ENCODE measurements around the gene PREX1. TPM values are rescaled to one million over a fixed set of nuclear protein-coding genes. Genes with fewer than 3 reads are reported as not detected.
"Not testable (repeated sequence)": the region's sequence is repeated elsewhere in the genome, so short reads cannot be mapped to it uniquely, and the experiment has no call there.

PREX1 gene
- total RNA-seq, 1 donor from 2014 or later = 66.0 TPM

DNA sequence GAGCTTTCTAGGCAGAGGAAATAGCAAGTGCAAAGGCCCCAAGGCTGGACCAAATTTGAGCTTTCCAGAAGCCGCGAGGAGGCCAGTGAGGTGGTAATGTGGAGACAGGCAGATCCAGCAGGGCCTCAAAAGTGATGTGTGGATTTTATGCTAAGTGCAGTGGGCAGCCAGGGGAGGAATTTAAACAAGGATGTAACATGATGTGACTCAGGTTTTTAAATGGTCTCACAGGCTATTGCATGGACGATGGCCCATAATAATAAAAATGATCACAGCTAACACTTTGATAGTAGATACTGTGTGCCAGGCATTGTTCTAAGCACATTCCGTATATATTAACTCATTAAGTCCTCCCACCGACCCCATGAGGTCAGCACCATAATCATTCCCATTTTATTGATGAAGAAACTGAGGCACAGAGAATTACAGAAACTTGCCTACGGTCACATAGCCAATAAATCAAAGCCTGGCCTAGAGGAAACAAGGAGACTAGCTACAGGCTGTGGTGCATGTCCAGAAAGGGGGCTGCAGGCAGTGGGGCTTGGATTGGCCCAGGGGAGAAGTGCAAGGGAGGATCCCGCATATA is 18.0 kb upstream of the PREX1 start:
- H3K4me1 ChIP-seq = no peaks in the 10 kb centered on the region
- H3K4me3 ChIP-seq = no peak overlapping the region
- no peaks in the 10 kb centered on the region for H3K36me3 ChIP-seq
- H3K27ac ChIP-seq = no peak overlapping the region
- H3K9me3 ChIP-seq = no peaks in the 10 kb centered on the region
- intact Hi-C loops (cut with DNase I) = no loop called here
- ATAC-seq (no peak), DNase-seq (no peak)
- H3K27me3 ChIP-seq = no peaks in the 10 kb centered on the region
- TF ChIP-seq, protein P1, sequence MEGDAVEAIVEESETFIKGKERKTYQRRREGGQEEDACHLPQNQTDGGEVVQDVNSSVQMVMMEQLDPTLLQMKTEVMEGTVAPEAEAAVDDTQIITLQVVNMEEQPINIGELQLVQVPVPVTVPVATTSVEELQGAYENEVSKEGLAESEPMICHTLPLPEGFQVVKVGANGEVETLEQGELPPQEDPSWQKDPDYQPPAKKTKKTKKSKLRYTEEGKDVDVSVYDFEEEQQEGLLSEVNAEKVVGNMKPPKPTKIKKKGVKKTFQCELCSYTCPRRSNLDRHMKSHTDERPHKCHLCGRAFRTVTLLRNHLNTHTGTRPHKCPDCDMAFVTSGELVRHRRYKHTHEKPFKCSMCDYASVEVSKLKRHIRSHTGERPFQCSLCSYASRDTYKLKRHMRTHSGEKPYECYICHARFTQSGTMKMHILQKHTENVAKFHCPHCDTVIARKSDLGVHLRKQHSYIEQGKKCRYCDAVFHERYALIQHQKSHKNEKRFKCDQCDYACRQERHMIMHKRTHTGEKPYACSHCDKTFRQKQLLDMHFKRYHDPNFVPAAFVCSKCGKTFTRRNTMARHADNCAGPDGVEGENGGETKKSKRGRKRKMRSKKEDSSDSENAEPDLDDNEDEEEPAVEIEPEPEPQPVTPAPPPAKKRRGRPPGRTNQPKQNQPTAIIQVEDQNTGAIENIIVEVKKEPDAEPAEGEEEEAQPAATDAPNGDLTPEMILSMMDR (IDR thresholded peaks at IDR 0.05) = no peak

DNA sequence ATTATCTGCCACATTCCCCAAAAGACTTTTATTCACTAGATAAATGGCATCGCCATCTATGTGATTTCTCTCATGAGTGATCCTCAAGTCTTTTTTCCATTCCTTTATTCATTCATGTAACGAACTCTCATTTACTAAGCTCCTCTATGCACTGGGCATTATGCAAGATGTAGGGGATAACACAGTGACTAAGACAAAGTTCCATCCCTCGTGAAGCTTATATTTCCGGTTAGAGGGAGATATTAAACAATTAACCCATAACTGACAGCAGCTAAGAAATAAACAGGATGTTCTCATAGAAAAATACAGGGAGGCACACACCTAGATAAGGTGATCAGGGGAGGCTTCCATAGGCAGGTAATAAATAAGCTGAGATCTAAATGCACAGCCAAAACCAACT is 17.2 kb upstream of the PREX1 start:
- intact Hi-C loops (cut with DNase I) = no loop called here
- Histone ChIP-seq H3K27ac (no peak overlapping the region), H3K9me3 (no peaks in the 10 kb centered on the region), H3K4me1 (no peaks in the 10 kb centered on the region), H3K4me3 (no peak overlapping the region), H3K36me3 (no peaks in the 10 kb centered on the region), H3K27me3 (no peaks in the 10 kb centered on the region)
- TF ChIP-seq, protein P1 (IDR thresholded peaks at IDR 0.05) = no peak
- DNase-seq (no peak), ATAC-seq (no peak)

DNA sequence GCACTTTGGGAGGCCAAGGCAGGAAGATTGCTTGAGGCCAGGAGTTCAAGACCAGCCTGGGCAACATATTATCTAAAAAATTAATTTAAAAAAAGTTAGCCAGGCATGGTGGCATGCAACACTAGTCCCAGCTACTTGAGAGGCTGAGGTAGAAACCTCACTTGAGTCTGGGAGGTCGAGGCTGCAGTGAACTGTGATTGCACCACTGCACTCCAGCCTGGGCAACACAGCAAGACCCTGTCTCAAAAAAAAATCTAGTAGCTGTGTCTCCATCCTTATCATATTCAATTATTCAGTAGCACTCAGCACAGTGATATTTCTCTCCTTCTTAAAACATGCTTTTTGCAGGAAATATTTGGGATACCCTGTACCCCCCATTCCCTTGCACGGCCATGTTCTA is 16.1 kb upstream of the PREX1 start:
- H3K27me3 ChIP-seq; H3K4me1 ChIP-seq; H3K27ac ChIP-seq; H3K36me3 ChIP-seq; DNase-seq; H3K9me3 ChIP-seq; ATAC-seq; H3K4me3 ChIP-seq; intact Hi-C loops (cut with DNase I): not testable (repeated sequence)

DNA sequence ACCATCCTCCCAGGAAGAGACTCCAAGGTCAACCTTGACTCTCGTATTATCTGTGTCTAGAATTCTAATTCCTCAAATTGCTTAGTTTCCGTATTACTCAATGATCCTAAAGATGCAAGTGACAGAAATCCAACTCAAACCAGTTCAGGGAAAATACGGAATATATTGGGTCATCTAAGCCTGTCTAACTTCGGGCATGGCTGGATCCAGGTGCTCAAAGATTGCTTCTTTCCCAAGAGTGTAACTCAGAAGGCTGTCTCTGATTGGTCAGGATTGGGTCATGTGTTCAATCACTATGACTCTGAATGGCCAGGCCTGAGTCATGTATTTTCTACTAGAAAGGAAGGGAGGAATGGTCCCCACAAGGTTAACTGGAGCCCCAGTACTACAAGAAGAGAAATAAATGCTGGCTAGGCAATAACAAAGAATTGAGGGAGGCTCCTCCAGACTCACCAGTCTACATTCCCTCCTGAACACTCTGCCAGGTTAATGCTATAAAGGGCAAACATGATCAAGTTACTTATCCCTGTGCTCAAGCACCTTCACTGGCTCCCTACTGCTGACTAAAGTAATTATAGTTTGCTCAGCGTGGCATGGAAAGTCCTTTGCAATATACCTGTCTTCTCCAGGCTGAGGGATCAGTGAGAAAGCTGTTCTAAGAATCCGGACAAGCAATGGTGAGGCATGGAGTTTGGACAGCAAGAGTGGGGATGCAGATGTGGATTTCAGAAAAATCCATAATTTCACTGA is 15.4 kb upstream of the PREX1 start:
- no peaks in the 10 kb centered on the region for H3K9me3 ChIP-seq
- no peaks in the 10 kb centered on the region for H3K4me1 ChIP-seq
- H3K4me3 ChIP-seq = no peak overlapping the region
- H3K27ac ChIP-seq = no peak overlapping the region
- H3K27me3 ChIP-seq = no peaks in the 10 kb centered on the region
- DNase-seq (no peak), ATAC-seq (no peak)
- TF ChIP-seq, protein P1 (IDR thresholded peaks at IDR 0.05) = no peak
- H3K36me3 ChIP-seq = no peaks in the 10 kb centered on the region
- intact Hi-C loops (cut with DNase I) = no loop called here

DNA sequence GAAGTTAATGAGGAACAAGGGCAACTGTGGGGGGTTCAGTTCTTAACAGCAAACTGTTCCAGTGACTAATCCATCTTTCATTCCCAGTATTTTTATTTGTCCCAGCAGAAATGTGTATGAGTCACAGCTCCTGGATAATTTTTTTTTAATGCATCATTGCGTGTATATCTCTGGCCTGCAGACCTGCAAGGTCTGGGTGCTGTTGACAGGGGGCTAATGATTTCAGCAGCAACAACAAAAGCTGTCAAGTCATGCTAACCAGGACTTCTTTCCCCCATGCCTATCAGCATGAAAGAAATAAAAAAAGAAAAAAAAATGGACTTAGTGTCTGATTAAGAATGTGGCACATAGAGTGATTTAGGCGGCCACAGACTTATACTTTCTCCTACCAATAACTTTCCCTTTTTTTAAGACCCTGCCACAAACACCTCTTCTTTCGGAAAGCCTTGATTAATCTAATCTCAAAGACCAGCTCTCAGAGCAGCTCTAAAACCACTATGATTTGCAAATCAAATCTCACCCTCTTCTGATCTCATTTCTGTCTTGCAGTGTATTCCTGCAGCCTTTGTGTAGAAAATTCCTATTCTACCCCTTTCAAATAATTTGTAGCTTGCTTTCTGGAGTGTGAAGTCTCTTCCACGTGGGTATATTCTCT is 14.2 kb upstream of the PREX1 start:
- Histone ChIP-seq H3K27ac (no peak overlapping the region), H3K9me3 (no peaks in the 10 kb centered on the region), H3K4me3 (no peak overlapping the region), H3K27me3 (no peaks in the 10 kb centered on the region), H3K4me1 (no peaks in the 10 kb centered on the region), H3K36me3 (no peaks in the 10 kb centered on the region)
- intact Hi-C loops (cut with DNase I) = no loop called here
- TF ChIP-seq, protein P1 (IDR thresholded peaks at IDR 0.05) = no peak
- ATAC-seq (no peak), DNase-seq (no peak)

DNA sequence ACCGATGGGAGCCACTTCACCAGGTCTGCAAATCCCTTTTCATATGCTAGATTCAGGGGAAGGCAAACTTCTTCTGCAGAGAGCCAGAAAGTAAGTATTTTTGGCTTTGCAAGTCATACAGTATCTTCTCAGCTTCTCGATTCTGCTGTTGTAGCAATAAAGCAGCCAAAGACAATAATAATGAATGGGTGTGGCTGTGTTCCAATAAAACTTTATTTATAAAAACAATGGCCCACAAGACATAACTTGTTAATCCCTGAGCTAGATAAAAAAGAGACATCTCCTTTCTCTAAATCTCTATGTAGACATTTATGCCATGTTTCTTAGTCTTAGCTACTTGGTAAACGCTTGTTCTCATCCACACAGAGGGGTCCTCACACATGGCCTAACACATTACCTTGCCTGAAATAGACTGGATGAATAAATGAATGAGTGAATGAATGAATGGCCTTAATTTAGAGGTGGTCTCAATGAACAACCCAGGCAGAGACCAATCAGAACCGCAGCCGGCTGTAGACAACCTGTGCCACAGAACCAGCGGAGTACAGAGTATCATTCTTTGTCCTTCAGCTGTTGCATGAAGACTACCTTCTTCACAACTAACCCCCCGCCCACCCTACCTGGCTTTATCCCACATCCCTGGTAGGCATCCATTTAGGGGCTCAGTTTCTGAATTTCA is 13.5 kb upstream of the PREX1 start:
- ATAC-seq = no peak
- intact Hi-C loops (cut with DNase I) = no loop called here
- Histone ChIP-seq H3K4me3 (no peak overlapping the region), H3K27ac (no peak overlapping the region), H3K36me3 (no peaks in the 10 kb centered on the region), H3K9me3 (no peaks in the 10 kb centered on the region), H3K4me1 (no peaks in the 10 kb centered on the region), H3K27me3 (no peaks in the 10 kb centered on the region)
- TF ChIP-seq, protein P1 (IDR thresholded peaks at IDR 0.05) = no peak
- DNase-seq = no peak

All from upper lobe of right lung (tissue), 1 donor.